DOHH2 (cell line): ENCODE data around the gene AMFR.
"Not testable (repeated sequence)": the region's sequence is repeated elsewhere in the genome, so short reads cannot be mapped to it uniquely, and the experiment has no call there.

Experiments
- H3F3A ChIP-seq: fragments of 200-600 bp; sonication (generic), shearing (Covaris generic); 2 replicates; pipeline ENCODE4 v1.6.0; 2016; ENCODE audit warnings: antibody characterized with exemption, mild to moderate bottlenecking; ENCODE audit not compliant: control insufficient read depth, insufficient read depth
- H3K27ac ChIP-seq: fragments of 200-600 bp; sonication (generic); 2 replicates; pipeline ENCODE4 v1.5.1; 2014; ENCODE audit warnings: low read depth, mild to moderate bottlenecking, low read length, moderate library complexity
- H3K27me3 ChIP-seq: fragments of 200-600 bp; sonication (generic); 2 replicates; pipeline ENCODE4 v1.6.1; 2014; ENCODE audit warnings: mild to moderate bottlenecking, low read length, mixed read lengths; ENCODE audit not compliant: control insufficient read depth
- H3K36me3 ChIP-seq: fragments of 200-600 bp; sonication (generic); 2 replicates; pipeline ENCODE4 v1.6.1; 2014; ENCODE audit warnings: mild to moderate bottlenecking, low read length, moderate library complexity, mixed read lengths; ENCODE audit not compliant: control insufficient read depth
- H3K4me1 ChIP-seq: fragments of 200-600 bp; sonication (generic); 2 replicates; pipeline ENCODE4 v1.6.1; 2014; ENCODE audit warnings: mild to moderate bottlenecking, low read length, mixed read lengths; ENCODE audit not compliant: control insufficient read depth
- H3K4me2 ChIP-seq: fragments of 200-600 bp; sonication (generic); 2 replicates; pipeline ENCODE4 v1.6.0; 2014; ENCODE audit warnings: mild to moderate bottlenecking, low read length, moderate library complexity
- H3K4me3 ChIP-seq: fragments of 200-600 bp; sonication (generic); 2 replicates; pipeline ENCODE4 v1.5.1; 2014; ENCODE audit warnings: mild to moderate bottlenecking, low read length, mixed read lengths
- H3K79me2 ChIP-seq: fragments of 200-600 bp; sonication (generic); 2 replicates; pipeline ENCODE4 v1.6.1; 2014; ENCODE audit warnings: mild to moderate bottlenecking, low read length, mixed read lengths; ENCODE audit not compliant: control insufficient read depth
- H3K9me2 ChIP-seq: fragments of 200-600 bp; sonication (generic); replicated peaks from 2 replicates; pipeline ENCODE4 v1.6.1; 2014; ENCODE audit warnings: mild to moderate bottlenecking, low read length, mixed read lengths; ENCODE audit not compliant: control insufficient read depth
- H3K9me3 ChIP-seq: fragments of 200-600 bp; sonication (generic); 2 replicates; pipeline ENCODE4 v1.6.1; 2014; ENCODE audit warnings: antibody characterized with exemption, low read length, mixed read lengths; ENCODE audit not compliant: control insufficient read depth, insufficient read depth
- H4K20me1 ChIP-seq: fragments of 200-600 bp; sonication (generic); 2 replicates; pipeline ENCODE4 v1.6.0; 2014; ENCODE audit warnings: low read depth, mild to moderate bottlenecking, antibody characterized with exemption, low read length, moderate library complexity; ENCODE audit not compliant: control insufficient read depth, insufficient read depth
- EZH2phosphoT487 ChIP-seq: fragments of 200-600 bp; sonication (generic); IDR thresholded peaks from 2 replicates; pipeline ENCODE4 v1.6.1; 2017; ENCODE audit warnings: borderline replicate concordance, mild to moderate bottlenecking, antibody characterized with exemption, low read length, moderate library complexity, mixed read lengths
- TF ChIP-seq, protein P1 (sequence below): fragments of 200-600 bp; sonication (generic); IDR thresholded peaks from one replicate; pipeline ENCODE4 v1.5.1; 2014; ENCODE audit warnings: antibody characterized with exemption, mild to moderate bottlenecking, low read depth, low read length; ENCODE audit not compliant: poor library complexity, severe bottlenecking

Gene AMFR

DNA sequence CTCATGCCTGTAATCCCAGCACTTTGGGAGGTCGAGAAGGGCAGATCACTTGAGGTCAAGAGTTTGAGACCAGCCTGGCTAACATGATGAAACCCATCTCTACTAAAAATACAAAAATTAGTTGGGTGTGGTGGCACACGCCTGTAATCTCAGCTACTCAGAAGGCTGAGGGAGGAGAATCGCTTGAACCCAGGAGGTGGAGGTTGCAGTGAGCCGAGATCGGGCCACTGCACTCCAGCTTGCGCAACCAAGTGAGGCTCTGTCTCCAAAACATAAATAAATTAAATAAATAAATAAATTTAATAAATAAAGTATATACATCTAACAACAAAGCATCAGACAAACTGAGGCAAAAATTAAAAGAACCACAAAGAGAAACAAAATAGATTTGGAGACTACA is 49.6 kb downstream of the AMFR start:
- peaks cover 92% of the 10 kb centered on the region for H3K79me2 ChIP-seq
- not testable (repeated sequence) for H3K9me3 ChIP-seq, H3K4me2 ChIP-seq, H3K4me1 ChIP-seq, H3K27me3 ChIP-seq, H3K27ac ChIP-seq, H3F3A ChIP-seq, H3K9me2 ChIP-seq, H4K20me1 ChIP-seq, H3K4me3 ChIP-seq
- H3K36me3 ChIP-seq: peaks cover 90% of the 10 kb centered on the region

GRCh38 chr16:56373003-56373402 is 52.3 kb downstream of the AMFR start:
- H3K27ac ChIP-seq: no peak overlapping the region
- no peak overlapping the region for H3K4me2 ChIP-seq
- H3K9me3 ChIP-seq: no peaks in the 10 kb centered on the region
- H3K27me3 ChIP-seq: no peaks in the 10 kb centered on the region
- H3K4me3 ChIP-seq: no peak overlapping the region
- TF ChIP-seq, protein P1, sequence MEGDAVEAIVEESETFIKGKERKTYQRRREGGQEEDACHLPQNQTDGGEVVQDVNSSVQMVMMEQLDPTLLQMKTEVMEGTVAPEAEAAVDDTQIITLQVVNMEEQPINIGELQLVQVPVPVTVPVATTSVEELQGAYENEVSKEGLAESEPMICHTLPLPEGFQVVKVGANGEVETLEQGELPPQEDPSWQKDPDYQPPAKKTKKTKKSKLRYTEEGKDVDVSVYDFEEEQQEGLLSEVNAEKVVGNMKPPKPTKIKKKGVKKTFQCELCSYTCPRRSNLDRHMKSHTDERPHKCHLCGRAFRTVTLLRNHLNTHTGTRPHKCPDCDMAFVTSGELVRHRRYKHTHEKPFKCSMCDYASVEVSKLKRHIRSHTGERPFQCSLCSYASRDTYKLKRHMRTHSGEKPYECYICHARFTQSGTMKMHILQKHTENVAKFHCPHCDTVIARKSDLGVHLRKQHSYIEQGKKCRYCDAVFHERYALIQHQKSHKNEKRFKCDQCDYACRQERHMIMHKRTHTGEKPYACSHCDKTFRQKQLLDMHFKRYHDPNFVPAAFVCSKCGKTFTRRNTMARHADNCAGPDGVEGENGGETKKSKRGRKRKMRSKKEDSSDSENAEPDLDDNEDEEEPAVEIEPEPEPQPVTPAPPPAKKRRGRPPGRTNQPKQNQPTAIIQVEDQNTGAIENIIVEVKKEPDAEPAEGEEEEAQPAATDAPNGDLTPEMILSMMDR: no peak
- TF ChIP-seq EZH2phosphoT487: no peak
- no peaks in the 10 kb centered on the region for H3K9me2 ChIP-seq
- H3K4me1 ChIP-seq: no peaks in the 10 kb centered on the region
- H3F3A ChIP-seq: no peaks in the 10 kb centered on the region
- H4K20me1 ChIP-seq: peaks cover 13% of the 10 kb centered on the region; the same call in 1 of the 2 replicates
- H3K79me2 ChIP-seq: peaks cover 64% of the 10 kb centered on the region
- peaks cover 90% of the 10 kb centered on the region for H3K36me3 ChIP-seq

GRCh38 chr16:56372013-56372634 is 53.2 kb downstream of the AMFR start:
- TF ChIP-seq, protein P1: no peak
- TF ChIP-seq EZH2phosphoT487: no peak
- no peaks in the 10 kb centered on the region for H3F3A ChIP-seq
- H3K4me3 ChIP-seq: no peak overlapping the region
- no peaks in the 10 kb centered on the region for H3K9me3 ChIP-seq
- H3K4me1 ChIP-seq: no peaks in the 10 kb centered on the region
- H3K4me2 ChIP-seq: no peak overlapping the region
- no peaks in the 10 kb centered on the region for H3K27me3 ChIP-seq
- no peaks in the 10 kb centered on the region for H3K9me2 ChIP-seq
- peaks cover 55% of the 10 kb centered on the region for H3K79me2 ChIP-seq
- no peak overlapping the region for H3K27ac ChIP-seq
- H3K36me3 ChIP-seq: peaks cover 90% of the 10 kb centered on the region
- peaks cover 13% of the 10 kb centered on the region; the same call in 1 of the 2 replicates for H4K20me1 ChIP-seq

GRCh38 chr16:56371660-56371937 is 53.7 kb downstream of the AMFR start:
- Histone ChIP-seq H3K36me3 (peaks cover 92% of the 10 kb centered on the region), H4K20me1 (peaks cover 13% of the 10 kb centered on the region; the same call in 1 of the 2 replicates), H3K9me3 (no peaks in the 10 kb centered on the region), H3K27me3 (no peaks in the 10 kb centered on the region), H3K27ac (no peak overlapping the region), H3K4me2 (no peak overlapping the region), H3F3A (no peaks in the 10 kb centered on the region), H3K9me2 (no peaks in the 10 kb centered on the region), H3K4me3 (no peak overlapping the region), H3K79me2 (peaks cover 50% of the 10 kb centered on the region), H3K4me1 (no peaks in the 10 kb centered on the region)
- no peak for TF ChIP-seq EZH2phosphoT487
- TF ChIP-seq, protein P1: no peak
